Effector memory CD8-positive, alpha-beta T cell (primary cell): ENCODE results near the gene TBX4.
"Not testable (repeated sequence)": the region's sequence is repeated elsewhere in the genome, so short reads cannot be mapped to it uniquely, and the experiment has no call there.

Experiments
- ATAC-seq: fragments of 150-1000 bp; cut with Tn5 transposase; replicated peaks from 2 replicates; pipeline ENCODE4 v1.10.0; 2021; ENCODE audit warnings: mild to moderate bottlenecking, moderate library complexity
- DNase-seq, 3 experiments: peaks; one replicate each; pipeline ENCODE4 v3.0.0; 2021
- H3K27ac Mint-ChIP-seq, 2 donors: one replicate each; pipeline ENCODE4 v1.8.0; 2022; ENCODE audit warnings: mild to moderate bottlenecking in 2 of 2, mixed read lengths in 2 of 2, moderate library complexity in 2 of 2
- H3K27me3 Mint-ChIP-seq, 2 donors: one replicate each; pipeline ENCODE4 v1.8.0; 2022; ENCODE audit warnings: mixed read lengths in 2 of 2
- H3K36me3 Mint-ChIP-seq: one replicate; pipeline ENCODE4 v1.8.0; 2022; ENCODE audit warnings: mild to moderate bottlenecking, moderate library complexity, mixed read lengths; ENCODE audit not compliant: insufficient read depth
- H3K4me1 Mint-ChIP-seq, 2 donors: one replicate each; pipeline ENCODE4 v1.8.0; 2022; ENCODE audit warnings: low read depth in 2 of 2, mixed read lengths in 2 of 2
- H3K4me3 Mint-ChIP-seq, 2 donors: one replicate each; pipeline ENCODE4 v1.8.0; 2022; ENCODE audit warnings: mild to moderate bottlenecking in 2 of 2, mixed read lengths in 2 of 2, moderate library complexity in 2 of 2
- H3K9me3 Mint-ChIP-seq, 2 donors: one replicate each; pipeline ENCODE4 v1.8.0; 2022; ENCODE audit warnings: mixed read lengths in 2 of 2

The TBX4 gene

GRCh38 chr17:61486135-61487120, 34.2 kb downstream of the TBX4 start:
- Mint-ChIP-seq H3K27me3 (peaks cover 19 to 34% of the 10 kb centered on the region in 2 donors), H3K36me3 (no peaks in the 10 kb centered on the region), H3K9me3 (no peaks in the 10 kb centered on the region), H3K4me1 (no peaks in the 10 kb centered on the region), H3K27ac (no peak overlapping the region), H3K4me3 (no peak overlapping the region)
- ATAC-seq (no peak), DNase-seq (no peak)

DNA sequence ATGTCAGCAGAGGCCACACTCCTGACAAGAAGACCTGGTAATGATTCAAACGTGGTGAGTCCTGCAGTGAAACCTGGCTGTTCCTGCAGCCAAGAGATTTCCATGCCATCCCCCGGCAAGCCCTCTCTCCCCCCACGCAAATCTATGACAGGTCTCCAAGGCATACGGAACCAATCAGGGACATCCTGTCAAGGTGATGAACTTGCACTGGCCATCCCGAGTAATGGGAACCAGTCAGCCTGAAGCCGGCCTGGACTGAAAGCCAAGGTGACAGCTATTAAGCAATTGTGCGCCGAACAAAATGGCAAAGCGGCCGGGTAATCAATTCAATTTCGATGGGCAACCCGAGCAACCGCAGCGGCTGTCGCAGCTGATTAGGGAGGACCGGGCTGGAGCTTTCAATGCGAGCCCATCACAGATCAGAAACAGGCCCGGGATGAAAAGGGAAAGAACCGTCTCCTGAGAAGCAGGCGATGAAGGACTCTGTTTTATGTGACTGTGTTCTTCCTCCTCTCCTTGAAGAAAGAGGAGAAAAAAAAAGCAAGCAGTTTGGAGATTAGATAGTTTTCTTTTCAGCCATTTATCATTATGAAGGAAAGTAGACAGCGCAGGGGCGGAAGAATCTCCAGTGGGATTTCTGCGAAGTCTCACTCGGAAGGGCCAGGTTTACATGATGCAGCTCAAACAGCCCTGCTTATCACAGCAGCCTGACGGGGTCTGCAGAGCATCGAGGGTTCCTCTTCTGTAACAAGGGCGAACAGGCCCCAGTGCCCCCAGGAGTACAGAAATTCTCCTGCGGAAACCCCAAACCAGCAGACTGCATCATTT, 35.2 kb downstream of the TBX4 start:
- ATAC-seq (no peak), DNase-seq (no peak)
- H3K4me3 Mint-ChIP-seq = no peak overlapping the region
- H3K4me1 Mint-ChIP-seq = no peaks in the 10 kb centered on the region
- peaks cover 19 to 31% of the 10 kb centered on the region in 2 donors for H3K27me3 Mint-ChIP-seq
- no peaks in the 10 kb centered on the region for H3K9me3 Mint-ChIP-seq
- peak overlapping the region in 1 of 2 donors; percentile 3 for H3K27ac Mint-ChIP-seq
- no peaks in the 10 kb centered on the region for H3K36me3 Mint-ChIP-seq

GRCh38 chr17:61487989-61488595, 35.9 kb downstream of the TBX4 start:
- DNase-seq (no peak), ATAC-seq (no peak)
- no peaks in the 10 kb centered on the region for H3K36me3 Mint-ChIP-seq
- H3K9me3 Mint-ChIP-seq = no peaks in the 10 kb centered on the region
- no peak overlapping the region for H3K4me3 Mint-ChIP-seq
- H3K4me1 Mint-ChIP-seq = peaks cover 0 to 2% of the 10 kb centered on the region in 2 donors
- peaks cover 19 to 31% of the 10 kb centered on the region in 2 donors for H3K27me3 Mint-ChIP-seq
- peak overlapping the region in 1 of 2 donors; percentile 3 for H3K27ac Mint-ChIP-seq

DNA sequence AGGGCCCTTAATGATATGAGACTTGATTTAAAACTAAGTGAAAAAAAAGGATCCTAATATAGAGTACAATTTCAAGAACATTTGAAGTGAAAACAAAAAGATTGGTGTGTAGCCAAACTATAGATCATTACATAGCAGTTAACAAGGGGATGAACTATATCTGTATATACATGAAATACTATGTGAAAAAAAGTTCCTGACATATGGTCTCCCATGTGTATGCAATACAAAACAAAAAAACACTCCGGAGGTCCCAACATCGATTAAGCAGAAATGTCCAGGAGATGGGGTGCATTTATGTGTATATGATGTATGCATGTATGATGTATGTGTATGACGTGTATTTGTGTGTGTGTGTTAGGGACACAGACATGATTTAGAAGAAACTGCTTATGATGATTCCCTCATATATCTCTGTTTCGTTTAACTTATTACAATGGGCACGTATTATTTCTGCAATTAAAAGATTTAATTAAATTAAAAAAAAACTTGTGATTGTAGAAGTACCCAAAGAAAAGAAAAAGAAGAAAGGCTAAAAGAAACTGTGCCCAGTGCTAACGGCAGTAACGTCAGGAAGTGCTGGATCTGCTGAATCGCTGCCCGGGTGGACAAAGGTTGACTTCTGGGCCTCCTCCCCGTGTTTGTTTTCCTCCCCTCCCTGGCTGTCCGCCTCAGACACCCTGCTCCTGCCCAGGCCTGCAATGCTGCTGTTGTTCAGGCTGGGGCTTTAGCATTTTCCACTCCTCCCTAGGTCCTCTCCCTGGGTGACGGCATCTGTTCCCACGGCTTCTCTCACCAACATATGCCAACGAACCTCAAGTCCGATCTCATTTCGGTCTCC, 36.9 kb downstream of the TBX4 start:
- Mint-ChIP-seq H3K36me3 (no peaks in the 10 kb centered on the region), H3K4me3 (no peak overlapping the region), H3K27me3 (peaks cover 19 to 31% of the 10 kb centered on the region in 2 donors), H3K27ac (no peak overlapping the region), H3K9me3 (no peaks in the 10 kb centered on the region), H3K4me1 (peaks cover 0 to 2% of the 10 kb centered on the region in 2 donors)
- ATAC-seq (no peak), DNase-seq (no peak)

- H3K4me3 Mint-ChIP-seq = no peak overlapping the region
- DNase-seq = no peak
- no peaks in the 10 kb centered on the region for H3K36me3 Mint-ChIP-seq
- H3K27me3 Mint-ChIP-seq = peaks cover 19 to 31% of the 10 kb centered on the region in 2 donors
- no peaks in the 10 kb centered on the region for H3K9me3 Mint-ChIP-seq
- no peak for ATAC-seq
- no peak overlapping the region for H3K27ac Mint-ChIP-seq
- peaks cover 0 to 2% of the 10 kb centered on the region in 2 donors for H3K4me1 Mint-ChIP-seq
These were observed 37.7 kb downstream of the TBX4 start for GRCh38 chr17:61489719-61490490.

DNA sequence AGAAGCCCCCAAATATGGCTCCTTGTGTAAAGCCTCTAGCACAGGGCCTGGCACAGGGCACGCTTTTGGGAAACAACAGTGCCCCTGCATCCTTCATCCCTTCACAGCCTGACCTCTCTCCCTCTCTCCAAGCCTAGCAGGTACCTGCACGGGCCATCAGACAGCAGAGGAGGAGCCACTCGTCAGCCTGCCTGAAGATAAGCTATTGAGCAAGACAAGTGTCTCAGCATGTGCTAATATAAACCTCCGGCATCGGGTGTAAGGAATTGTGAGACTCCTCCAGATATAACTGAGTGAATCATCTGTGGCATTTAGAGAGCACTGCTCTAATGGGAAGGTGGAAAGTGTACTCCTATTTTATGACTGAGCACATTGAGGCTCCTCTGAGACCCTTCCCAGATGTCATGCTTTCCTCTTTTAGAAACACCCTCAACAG, 38.3 kb downstream of the TBX4 start:
- Mint-ChIP-seq H3K4me3 (no peak overlapping the region), H3K27me3 (peaks cover 15 to 28% of the 10 kb centered on the region in 2 donors), H3K4me1 (peaks cover 2 to 6% of the 10 kb centered on the region in 2 donors), H3K27ac (no peak overlapping the region), H3K9me3 (no peaks in the 10 kb centered on the region), H3K36me3 (no peaks in the 10 kb centered on the region)
- no peak for ATAC-seq
- no peak for DNase-seq

- DNase-seq = no peak
- no peak overlapping the region for H3K4me3 Mint-ChIP-seq
- peaks cover 17 to 19% of the 10 kb centered on the region in 2 donors for H3K27me3 Mint-ChIP-seq
- ATAC-seq = no peak
- H3K4me1 Mint-ChIP-seq = peaks cover 8 to 9% of the 10 kb centered on the region in 2 donors
- no peaks in the 10 kb centered on the region for H3K9me3 Mint-ChIP-seq
- H3K36me3 Mint-ChIP-seq = no peaks in the 10 kb centered on the region
- H3K27ac Mint-ChIP-seq = no peak overlapping the region
These were observed 39.8 kb downstream of the TBX4 start for GRCh38 chr17:61491981-61492380.

GRCh38 chr17:61492759-61493526, 40.7 kb downstream of the TBX4 start:
- Mint-ChIP-seq H3K9me3 (no peaks in the 10 kb centered on the region), H3K36me3 (no peaks in the 10 kb centered on the region), H3K4me3 (no peak overlapping the region), H3K27ac (no peak overlapping the region), H3K27me3 (peaks cover 9 to 22% of the 10 kb centered on the region in 2 donors), H3K4me1 (peaks cover 8 to 9% of the 10 kb centered on the region in 2 donors)
- ATAC-seq (no peak), DNase-seq (no peak)

DNA sequence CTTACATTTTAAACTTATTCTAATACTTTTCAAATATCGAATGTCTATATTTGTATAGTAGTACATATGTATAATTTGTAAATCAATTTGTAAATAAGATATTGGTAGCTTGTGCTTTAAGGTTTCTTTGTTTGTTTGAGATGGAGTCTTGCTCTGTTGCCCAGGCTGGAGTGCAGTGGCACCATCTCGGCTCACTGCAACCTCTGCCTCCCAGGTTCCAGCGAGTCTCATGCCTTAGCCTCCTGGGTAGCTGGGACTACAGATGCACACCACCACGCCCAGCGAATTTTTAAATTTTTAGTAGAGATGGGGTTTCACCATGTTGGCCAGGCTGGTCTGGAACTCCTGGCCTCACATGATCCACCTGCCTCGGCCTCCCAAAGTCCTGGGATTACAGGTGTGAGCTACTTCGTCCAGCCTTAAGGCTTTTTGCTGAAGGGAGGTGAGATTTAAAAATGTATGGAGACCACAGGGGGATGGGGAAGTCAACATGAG, 41.7 kb downstream of the TBX4 start:
- H3K36me3 Mint-ChIP-seq, H3K27ac Mint-ChIP-seq, H3K4me3 Mint-ChIP-seq, H3K4me1 Mint-ChIP-seq, DNase-seq, ATAC-seq, H3K9me3 Mint-ChIP-seq: not testable (repeated sequence)
- peaks cover 7 to 25% of the 10 kb centered on the region in 2 donors for H3K27me3 Mint-ChIP-seq

DNA sequence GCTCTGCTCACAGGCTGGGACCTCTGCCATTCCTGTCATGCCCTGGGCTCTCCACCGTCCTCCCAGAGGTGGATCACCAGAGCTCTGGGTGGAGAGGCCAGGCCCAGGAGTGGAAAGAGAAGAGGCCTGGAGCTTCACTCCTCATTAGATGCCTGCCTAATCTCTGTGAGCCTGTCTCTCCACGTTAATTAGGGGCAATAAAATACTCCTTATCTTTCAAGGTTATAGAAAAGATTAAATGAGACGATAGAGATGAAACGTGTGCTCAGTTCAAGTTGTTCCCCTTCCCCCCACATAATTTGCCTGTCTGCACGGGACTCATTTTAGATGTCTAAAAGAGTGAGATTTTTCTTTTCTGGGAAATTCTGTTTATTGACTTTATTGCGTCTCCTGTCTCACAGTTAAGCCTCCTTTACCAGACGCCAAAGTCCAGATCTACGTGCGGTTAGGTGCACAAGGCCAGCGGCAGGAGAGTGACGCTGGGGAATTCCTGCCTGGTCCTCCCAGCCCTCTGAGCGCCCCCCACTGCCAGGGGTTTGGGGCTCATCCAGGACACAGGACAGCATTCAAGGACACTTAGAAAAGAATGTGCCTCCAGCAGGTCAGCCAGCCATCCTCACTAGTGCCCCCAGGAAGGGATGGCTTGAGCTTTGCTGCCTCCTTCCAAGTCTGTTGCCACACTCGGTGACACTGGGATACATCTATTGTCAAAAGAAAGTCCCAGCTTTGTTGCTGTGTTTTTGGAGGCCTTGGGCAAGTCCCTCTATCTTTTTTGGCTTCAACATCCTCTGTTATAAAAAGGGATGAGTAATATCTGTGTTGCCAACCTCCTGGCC, 42.3 kb downstream of the TBX4 start:
- peaks cover 8 to 9% of the 10 kb centered on the region in 2 donors for H3K4me1 Mint-ChIP-seq
- no peaks in the 10 kb centered on the region for H3K9me3 Mint-ChIP-seq
- no peaks in the 10 kb centered on the region for H3K36me3 Mint-ChIP-seq
- ATAC-seq = no peak
- H3K4me3 Mint-ChIP-seq = no peak overlapping the region
- no peak for DNase-seq
- peak overlapping the region in 1 of 2 donors; percentile 75 for H3K27ac Mint-ChIP-seq
- peaks cover 7 to 21% of the 10 kb centered on the region in 2 donors for H3K27me3 Mint-ChIP-seq
